ENCODE measurements around the gene ZNF490. TPM values are rescaled to one million over a fixed set of nuclear protein-coding genes. Genes with fewer than 3 reads are reported as not detected.
A peak's percentile ranks its signal among the peaks of the same experiment; 100 is the strongest.

Gene ZNF490
- total and polyA plus RNA-seq, 10 of the 15 experiments (the other 5 are each of a cell fraction or from before 2014, with no cell fraction given) = 0.57 to 8.4 (median 3.2) TPM

DNA sequence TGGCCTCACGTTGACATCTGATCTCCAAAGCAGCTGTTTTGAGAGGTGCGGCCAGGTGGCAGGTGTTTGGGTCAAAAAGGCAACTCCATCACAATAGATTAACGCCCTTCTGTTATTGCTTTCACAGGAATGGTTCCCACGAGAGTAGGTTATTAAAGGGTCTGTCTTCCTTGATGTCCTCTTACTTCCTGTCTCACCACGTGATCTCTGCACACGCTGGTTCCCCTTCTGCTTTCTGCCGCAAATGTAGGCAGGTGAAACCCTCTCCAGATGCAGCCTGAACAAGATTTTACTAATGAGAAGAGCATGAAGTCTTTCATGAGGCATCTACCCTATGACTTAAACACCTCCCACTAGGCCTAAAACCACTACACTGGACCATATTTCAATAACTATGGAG is 36.6 kb downstream of the ZNF490 start (continued):
- TF ChIP-seq, protein P1, sequence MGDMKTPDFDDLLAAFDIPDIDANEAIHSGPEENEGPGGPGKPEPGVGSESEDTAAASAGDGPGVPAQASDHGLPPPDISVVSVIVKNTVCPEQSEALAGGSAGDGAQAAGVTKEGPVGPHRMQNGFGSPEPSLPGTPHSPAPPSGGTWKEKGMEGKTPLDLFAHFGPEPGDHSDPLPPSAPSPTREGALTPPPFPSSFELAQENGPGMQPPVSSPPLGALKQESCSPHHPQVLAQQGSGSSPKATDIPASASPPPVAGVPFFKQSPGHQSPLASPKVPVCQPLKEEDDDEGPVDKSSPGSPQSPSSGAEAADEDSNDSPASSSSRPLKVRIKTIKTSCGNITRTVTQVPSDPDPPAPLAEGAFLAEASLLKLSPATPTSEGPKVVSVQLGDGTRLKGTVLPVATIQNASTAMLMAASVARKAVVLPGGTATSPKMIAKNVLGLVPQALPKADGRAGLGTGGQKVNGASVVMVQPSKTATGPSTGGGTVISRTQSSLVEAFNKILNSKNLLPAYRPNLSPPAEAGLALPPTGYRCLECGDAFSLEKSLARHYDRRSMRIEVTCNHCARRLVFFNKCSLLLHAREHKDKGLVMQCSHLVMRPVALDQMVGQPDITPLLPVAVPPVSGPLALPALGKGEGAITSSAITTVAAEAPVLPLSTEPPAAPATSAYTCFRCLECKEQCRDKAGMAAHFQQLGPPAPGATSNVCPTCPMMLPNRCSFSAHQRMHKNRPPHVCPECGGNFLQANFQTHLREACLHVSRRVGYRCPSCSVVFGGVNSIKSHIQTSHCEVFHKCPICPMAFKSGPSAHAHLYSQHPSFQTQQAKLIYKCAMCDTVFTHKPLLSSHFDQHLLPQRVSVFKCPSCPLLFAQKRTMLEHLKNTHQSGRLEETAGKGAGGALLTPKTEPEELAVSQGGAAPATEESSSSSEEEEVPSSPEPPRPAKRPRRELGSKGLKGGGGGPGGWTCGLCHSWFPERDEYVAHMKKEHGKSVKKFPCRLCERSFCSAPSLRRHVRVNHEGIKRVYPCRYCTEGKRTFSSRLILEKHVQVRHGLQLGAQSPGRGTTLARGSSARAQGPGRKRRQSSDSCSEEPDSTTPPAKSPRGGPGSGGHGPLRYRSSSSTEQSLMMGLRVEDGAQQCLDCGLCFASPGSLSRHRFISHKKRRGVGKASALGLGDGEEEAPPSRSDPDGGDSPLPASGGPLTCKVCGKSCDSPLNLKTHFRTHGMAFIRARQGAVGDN (IDR thresholded peaks at IDR 0.05) = peak; percentile 86
- TF ChIP-seq EP300 (IDR thresholded peaks at IDR 0.05; ENCODE audit: borderline replicate concordance in 1 of 2, control insufficient read depth in 1 of 2, low read depth in 2 of 2, low read length in 2 of 2) = 0 out of 4 replicates have a peak, but pooled peaks of 1 of the 2 experiments have one; percentile 16
- TF ChIP-seq, protein P2, sequence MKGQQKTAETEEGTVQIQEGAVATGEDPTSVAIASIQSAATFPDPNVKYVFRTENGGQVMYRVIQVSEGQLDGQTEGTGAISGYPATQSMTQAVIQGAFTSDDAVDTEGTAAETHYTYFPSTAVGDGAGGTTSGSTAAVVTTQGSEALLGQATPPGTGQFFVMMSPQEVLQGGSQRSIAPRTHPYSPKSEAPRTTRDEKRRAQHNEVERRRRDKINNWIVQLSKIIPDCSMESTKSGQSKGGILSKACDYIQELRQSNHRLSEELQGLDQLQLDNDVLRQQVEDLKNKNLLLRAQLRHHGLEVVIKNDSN (IDR thresholded peaks at IDR 0.05; ENCODE audit: borderline replicate concordance, extremely low read length, insufficient read depth, low read depth, low read length) = peak; percentile 73
- TF ChIP-seq, protein P3, sequence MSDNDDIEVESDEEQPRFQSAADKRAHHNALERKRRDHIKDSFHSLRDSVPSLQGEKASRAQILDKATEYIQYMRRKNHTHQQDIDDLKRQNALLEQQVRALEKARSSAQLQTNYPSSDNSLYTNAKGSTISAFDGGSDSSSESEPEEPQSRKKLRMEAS (IDR thresholded peaks at IDR 0.05; ENCODE audit: low read depth, low read length) = 0 out of 2 replicates have a peak, but pooled peaks have one; percentile 66
- TF ChIP-seq BHLHE40 (IDR thresholded peaks at IDR 0.05; ENCODE audit: borderline replicate concordance in 1 of 2, low read depth in 2 of 2, low read length in 1 of 2) = peak; percentile 49 to 76; a peak in 3 of 4 replicates
- TF ChIP-seq MTA2 (IDR thresholded peaks at IDR 0.05; ENCODE audit: low read depth) = peak; percentile 42
- TF ChIP-seq NR2F1 (conservative IDR thresholded peaks at IDR 0.05) = 0 out of 2 replicates have a peak, but pooled peaks have one; percentile 19
- TF ChIP-seq TCF3 (IDR thresholded peaks at IDR 0.05; ENCODE audit: borderline replicate concordance, insufficient read depth, low read depth, low read length) = 0 out of 2 replicates have a peak, but pooled peaks have one; percentile 18
- TF ChIP-seq, protein P4, sequence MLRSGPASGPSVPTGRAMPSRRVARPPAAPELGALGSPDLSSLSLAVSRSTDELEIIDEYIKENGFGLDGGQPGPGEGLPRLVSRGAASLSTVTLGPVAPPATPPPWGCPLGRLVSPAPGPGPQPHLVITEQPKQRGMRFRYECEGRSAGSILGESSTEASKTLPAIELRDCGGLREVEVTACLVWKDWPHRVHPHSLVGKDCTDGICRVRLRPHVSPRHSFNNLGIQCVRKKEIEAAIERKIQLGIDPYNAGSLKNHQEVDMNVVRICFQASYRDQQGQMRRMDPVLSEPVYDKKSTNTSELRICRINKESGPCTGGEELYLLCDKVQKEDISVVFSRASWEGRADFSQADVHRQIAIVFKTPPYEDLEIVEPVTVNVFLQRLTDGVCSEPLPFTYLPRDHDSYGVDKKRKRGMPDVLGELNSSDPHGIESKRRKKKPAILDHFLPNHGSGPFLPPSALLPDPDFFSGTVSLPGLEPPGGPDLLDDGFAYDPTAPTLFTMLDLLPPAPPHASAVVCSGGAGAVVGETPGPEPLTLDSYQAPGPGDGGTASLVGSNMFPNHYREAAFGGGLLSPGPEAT (IDR thresholded peaks at IDR 0.05; ENCODE audit: low read depth) = 0 out of 2 replicates have a peak, but pooled peaks have one; percentile 37
- peak; percentile 47 for TF ChIP-seq MEF2B (IDR thresholded peaks at IDR 0.05; ENCODE audit: partially characterized antibody, poor library complexity, severe bottlenecking)
- no peak for TF ChIP-seq PAX8 (IDR thresholded peaks at IDR 0.05)
- peak; percentile 12 to 51; a peak in 2 of 4 replicates for TF ChIP-seq IKZF2 (IDR thresholded peaks at IDR 0.05)

Measured in GM12878 (cell line).